HG02840 (cell line): ENCODE measurements around the gene CTNNA2.

ENCODE experiments used
- ATAC-seq: cut with Tn5 transposase; IDR thresholded peaks from one replicate; pipeline ENCODE4 v1.9.1; 2021; ENCODE audit warnings: mild to moderate bottlenecking, moderate library complexity, moderate number of reproducible peaks; ENCODE audit not compliant: unreplicated experiment, low FRiP score

CTNNA2 gene

DNA sequence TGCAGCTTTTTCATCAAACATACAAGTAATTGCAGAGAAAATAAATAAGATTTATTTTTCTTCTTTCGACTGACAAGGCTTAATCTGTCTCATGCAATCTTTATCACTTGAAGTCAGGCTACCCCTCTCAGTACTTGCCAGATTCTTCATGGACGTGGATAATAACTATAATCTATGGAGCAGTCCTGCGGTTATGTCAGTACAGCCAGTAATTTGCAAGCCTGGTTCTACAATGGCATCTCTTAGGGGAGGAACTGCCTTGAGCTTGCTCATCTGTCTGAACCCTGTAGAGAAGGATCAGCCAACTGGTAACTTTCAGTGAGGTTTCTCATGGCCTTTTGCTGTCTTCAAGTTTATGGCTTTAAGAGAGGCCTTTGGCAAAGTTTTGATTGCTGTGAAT is 827.2 kb downstream of the CTNNA2 start:
- no peak for ATAC-seq

DNA sequence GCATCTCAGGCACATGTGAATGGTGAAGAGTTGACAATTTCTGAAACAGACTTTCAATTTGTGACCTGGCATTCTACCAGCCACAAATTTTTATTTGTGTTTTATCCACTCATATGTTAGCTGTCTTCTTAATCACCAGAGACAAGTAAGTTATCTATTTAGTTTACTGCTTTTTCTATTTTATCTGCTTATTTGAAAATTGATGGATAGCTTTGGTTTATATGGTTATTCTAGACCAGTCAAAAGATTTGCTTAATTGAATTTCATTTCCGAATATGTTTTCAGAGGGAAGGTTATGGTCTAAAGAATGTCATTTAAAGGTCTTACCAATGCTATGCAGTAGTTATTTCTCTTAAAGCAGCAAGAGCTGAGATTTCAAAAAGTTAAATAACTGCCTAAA is 835.2 kb downstream of the CTNNA2 start:
- no peak for ATAC-seq

DNA sequence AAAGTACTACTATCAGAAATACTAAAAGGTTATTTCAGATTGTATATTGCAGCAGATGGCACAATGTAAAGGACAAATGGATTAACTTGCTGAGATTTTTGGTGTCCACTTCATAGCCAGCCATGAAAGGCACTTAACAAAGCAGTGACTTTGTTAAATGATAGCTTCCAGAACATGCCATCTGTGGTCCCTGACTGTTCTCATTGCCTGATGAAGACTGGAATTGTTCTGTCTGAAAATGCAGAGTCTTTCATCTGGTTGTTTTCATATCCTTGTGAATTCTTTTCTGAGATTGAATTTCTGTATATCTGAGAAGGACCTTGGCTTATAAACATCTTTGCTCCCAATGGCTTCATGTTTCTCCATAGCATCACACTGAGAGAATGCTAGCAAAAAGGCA is 836.1 kb downstream of the CTNNA2 start:
- ATAC-seq: no peak

DNA sequence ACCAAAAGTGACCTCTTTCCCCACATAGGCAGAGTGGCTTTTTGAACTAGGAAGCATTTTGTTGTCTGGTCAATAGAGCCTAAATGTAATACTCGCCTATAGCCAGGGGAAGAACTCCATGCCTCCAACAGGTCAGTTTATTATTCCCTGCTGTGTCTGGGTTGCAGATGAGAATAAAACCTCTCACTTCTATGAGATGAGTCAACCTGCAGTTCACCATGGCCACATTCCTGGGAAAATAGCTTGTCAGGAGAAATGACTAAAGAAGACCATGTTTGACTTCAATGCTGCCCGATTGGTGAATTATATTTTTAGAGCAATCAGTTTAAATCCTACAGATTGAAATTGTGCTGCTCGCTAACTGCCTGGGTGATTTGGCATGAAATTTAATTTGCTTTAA is 838.4 kb downstream of the CTNNA2 start:
- no peak for ATAC-seq

DNA sequence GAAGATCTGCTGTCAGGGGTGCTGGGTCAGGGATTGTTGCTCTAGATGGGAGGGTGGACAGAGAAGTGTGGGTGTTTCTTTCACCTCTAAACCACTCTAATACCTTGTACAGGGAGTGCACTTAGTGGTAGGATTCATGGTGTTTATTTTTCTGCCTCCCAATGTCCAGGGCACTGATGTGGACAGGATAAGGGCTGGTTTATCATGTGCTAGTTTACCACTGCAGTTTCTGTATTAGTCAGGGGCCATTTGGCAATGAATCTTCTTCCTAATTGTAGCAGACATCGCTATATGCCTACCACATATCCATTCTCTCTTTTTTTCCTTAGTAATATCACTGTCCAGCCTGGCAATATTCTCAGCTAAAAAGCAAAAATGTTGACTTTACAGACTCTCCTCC is 842.0 kb downstream of the CTNNA2 start:
- no peak for ATAC-seq

DNA sequence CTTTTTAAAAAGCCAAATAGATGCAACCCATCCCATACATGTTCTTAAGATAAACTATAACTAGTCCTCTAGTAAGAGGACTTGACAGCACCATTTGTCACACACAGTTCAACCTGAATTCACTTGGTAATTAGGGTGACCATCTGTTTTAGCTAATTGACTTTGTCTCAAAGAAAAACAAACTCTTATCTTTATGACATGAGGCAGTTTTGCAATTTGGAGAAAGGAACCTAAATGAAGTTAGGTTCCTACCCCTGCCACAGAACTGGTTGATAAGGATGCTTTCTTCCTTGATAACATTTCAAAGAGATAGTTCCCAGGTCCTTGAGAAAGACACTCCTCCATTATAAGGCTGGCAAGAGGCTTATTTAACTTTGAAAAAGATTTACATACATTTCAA is 849.1 kb downstream of the CTNNA2 start:
- ATAC-seq: no peak

DNA sequence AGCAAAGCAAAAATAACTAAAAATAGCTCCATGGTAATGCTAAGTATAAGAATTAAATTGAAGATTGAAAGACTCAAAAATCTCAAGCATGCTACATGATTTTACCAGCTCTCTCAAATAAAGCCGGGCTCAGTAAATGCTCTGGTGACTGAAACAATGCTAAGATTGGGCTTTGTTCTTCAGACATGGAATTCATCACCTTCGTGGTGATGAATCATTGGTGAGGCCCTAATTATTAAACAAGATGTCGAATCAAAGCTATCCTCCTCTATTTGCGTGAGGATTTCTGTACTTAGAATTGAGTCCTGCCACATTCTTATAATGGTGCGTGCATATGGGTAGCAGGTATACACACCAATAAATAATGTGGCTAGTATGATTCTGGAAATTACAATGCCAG is 850.5 kb downstream of the CTNNA2 start:
- no peak for ATAC-seq

DNA sequence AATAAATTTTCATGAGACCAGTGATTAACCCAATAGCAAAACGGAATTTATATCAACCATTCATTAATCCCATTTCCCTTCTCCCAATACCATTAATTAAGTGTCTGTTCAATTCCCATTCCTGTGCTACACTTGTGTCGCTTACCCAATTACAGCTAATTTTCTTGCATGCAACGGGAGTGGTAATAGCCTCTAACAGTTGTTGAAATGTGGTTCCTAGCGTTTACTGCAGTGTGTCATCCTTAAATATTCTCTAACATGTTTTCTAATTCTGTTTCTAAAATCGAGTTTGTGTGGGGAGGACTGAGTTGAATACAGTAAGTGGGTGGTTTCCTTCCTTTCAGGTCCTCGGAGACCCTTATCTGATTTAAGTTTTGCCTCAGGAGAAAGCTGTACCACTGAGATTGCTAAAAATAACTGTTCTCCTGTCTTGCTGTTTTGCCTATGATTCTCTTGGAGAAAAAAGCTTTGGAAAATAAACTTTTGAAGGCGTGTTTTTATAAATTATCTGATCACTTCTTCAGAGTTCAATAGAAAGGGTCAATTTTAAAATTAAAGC is 851.0 kb downstream of the CTNNA2 start:
- no peak for ATAC-seq

DNA sequence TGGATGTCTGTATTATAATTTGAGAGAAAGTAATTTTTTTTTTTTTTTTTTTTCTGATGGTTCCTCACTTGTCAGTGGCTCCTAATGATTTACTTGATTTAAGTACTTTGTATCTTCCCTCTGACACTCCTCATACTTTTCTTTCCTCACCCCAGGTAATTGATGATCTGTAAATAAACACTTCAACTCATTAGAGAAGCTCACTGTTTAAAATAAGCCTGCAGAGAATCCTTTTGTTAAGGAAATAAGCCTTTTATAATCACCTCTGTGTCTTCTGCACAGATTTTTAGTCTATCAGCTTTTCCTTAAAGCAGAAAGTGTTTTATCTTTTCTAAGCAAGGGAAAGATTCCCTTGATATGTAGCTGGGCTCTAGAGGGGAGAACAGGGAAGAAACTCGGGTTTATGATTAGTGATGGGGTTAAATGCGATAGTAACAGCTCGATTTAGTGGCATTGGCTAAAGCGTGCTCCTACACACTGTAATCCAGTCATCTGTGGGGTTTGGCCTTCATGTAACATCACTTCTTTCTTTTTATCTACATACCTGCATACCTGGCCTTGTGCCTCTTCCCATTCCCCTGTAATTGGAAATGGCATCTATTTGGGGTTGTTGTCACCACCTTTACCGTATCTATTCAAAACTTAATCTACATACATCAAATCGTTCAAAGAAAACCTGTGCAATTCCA is 851.8 kb downstream of the CTNNA2 start:
- no peak for ATAC-seq

DNA sequence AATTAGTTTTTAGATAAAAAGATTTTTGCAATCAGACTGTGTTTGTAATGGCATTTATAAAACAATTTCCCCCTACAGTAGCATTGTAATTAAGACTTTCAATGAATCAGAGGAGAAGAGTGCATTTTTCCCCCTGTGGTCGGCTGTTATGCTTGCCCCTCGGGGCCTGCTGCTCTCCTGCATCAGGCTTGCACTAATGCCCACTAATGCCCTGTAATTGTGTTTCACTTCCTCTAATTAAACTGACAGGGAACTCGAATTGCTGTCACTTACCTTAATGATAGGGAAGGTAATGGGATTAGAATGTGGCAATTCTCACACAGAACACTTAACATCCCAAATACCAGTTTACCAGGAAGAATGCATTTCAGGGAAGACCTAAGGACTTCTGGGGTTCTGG is 852.9 kb downstream of the CTNNA2 start:
- ATAC-seq: no peak

DNA sequence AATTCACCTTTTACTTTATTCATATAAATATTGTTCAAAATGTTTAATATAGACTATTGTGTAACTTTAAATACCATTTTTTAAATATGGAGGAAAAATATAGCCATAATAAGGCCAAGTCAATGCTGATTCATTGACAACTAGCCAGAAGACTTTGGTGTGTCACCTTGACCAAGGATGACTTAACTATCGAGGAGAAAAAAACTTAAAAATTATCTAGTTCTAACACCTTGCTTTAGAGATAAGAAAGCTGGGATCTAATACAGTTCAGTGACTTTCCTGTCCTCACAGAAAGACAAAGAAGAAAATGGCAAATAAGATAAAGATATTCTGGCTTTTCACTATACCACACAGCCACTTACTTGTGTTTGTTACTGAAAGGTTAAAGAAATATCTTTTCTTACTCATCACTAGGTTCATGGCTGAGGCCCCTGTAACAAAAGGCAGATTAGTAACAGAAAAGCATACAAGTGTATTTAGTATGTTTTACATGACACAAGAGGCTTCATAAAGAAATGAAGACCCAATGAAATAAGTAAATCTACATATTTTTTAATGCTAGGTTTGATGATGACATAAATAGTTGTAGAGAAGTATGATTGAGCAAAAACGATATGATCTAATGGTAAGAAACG is 857.6 kb downstream of the CTNNA2 start:
- no peak for ATAC-seq

DNA sequence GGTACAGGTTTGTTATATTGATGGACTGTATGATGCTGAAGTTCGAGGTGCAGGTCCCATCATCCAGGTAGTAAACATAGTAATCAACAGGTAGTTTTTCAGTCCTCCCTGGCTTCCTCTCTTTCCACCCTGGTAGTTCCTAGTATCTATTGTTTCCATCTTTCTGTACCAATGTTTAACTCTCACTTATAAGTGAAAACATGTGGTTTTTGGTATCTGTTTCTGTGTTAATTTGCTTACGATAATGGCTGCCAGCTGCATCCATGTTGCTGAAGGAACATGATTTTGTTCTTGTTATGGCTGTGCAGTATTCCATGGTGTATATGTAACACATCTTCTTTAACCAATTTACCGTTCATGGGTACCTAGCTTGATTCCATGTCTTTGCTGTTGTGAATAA is 861.3 kb downstream of the CTNNA2 start:
- no peak for ATAC-seq

DNA sequence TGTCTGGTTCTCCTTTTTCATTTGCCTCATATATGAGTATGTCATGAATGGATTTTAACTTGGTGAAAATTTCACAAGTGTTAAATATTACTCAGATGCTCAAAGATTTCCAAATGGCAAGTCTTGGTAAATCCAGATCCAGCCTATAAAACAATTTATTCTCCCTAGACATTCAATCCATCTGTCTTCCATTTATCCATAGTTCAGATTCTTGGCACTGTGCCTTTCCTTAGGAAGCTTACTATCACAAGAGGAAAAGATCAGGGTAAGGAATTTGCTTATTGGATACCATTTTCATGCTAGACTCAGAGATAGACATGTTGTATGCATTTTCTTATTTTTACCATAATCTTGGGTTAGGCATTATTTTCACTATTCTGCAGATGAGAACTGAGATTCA is 864.2 kb downstream of the CTNNA2 start:
- no peak for ATAC-seq

DNA sequence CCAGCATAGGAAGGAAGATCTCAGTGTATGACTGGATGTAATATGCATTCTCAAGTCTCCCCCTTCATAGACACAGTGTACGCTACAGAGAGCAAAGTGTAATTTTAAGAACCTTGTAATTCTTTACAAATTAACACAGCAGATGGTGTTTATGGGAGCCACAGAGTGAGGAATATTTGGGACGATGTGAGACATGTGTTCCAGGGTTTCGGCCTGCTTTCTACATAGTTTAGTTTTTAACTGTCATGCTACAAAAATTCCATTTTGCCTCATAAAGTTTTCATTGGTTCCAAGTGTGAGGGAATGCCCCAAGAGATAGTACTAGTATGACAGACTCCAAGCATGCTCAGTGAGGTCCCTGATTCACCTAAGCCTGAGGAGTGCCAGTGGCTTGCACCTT is 867.9 kb downstream of the CTNNA2 start:
- no peak for ATAC-seq

DNA sequence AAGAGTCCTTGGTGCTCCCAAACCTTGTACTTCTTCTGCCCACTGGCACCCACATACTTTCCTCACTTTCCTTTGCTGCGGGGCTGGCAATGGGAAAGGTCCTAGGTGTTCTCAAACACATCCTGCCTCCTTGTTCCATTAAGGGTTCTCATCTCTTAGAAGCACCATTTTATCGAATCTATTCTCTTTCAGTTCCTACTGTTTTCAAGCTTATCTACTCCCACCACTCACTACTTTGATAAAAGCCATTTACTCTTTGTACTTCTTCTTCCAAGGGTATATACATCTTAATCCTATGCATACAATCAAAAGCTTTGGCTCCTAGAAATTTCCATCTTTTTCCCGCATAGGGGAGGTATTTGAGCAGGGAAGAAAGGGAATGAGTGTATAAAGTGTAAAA is 868.8 kb downstream of the CTNNA2 start:
- no peak for ATAC-seq

DNA sequence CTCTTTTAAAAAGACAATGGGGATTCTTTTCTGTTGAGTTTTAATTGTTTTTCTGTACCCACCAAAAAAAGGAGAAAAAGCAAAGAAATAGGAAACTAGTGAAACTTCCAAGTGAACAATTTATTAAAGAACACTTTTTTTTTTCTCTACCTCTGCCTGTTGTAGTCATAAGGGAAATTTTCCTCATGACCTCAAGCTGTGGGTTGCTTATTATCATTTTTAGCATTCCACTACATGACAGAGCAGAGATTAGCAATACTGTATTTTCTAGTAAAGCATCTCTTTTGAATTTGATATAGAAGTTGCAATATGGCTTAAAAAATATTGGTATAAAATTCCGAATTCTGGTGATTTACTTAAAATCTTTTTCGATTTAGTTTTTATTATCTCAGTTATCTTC is 879.6 kb downstream of the CTNNA2 start:
- no peak for ATAC-seq

DNA sequence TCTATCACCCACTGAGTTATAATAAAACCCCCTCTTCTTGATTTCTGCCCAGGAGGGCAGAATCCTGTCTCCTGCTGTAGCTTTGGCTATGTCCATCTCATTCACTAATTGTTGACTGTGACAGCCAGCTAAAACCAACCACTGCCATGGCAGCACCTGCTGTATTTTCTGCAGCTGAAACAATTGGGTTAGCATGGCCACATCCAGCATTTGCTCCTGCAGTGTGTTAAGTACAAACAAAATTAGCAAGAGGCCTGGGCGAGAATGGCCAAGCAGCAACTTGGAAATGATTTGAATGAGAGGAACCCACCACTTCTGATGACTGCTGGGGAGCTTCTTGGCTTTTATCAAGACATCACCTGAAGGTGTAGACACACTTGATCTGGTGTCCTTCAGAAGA is 881.1 kb downstream of the CTNNA2 start:
- no peak for ATAC-seq

DNA sequence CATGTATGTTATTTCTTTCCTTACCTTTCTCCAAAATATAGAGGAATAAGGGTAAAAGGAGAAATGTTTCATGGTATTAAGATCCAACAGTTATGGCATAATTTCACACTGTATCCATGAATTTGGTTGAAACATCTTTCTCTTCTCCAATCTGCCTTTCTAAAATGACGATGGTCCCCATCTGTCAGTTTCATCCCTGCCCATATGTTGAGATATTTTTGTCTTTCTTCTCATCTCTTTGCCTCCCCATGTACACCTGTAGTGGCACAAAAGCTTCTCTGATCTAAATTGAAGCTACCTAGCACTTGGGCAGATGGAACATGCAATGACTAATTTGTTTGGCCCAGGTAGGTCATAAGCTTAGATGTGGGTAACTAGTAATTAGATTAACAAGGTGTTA is 882.4 kb downstream of the CTNNA2 start:
- no peak for ATAC-seq

DNA sequence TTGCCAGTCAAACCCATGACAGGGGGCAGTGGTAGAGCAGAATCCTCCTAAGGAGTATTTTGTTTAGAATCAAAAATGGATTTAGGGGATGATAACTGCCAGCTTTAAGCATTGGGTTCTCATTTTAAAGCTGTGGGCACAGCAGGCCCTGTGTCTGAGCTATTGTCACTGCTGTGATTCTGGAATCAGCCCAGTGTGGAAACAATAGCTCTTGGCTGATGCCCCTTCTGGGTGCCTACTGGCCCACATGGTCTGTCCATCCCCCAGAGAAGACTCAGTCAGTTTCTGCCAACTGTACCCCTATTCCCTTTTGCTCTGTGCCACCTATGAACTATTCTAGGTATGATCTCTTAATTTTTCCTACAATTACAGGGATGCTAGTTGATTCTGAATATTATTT is 883.4 kb downstream of the CTNNA2 start:
- ATAC-seq: no peak

DNA sequence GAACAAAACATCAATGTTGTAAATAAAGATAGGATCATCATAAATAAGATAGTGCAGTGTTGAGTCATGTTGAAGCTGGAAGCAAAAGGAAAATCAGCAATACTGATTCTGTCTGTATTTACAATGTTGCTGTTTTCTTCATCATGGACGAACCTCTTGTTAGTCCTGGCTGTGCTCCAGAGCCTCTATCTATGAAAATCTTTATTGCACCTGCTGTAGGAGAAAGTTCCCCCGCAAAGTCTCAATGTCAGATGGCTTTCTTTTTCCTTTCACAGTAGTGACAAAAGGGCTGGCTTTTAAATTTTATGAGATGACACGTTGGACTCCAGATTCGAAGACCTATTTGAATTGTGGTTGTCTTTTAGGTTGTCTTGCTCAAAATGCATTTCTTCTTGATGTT is 890.2 kb downstream of the CTNNA2 start:
- no peak for ATAC-seq

DNA sequence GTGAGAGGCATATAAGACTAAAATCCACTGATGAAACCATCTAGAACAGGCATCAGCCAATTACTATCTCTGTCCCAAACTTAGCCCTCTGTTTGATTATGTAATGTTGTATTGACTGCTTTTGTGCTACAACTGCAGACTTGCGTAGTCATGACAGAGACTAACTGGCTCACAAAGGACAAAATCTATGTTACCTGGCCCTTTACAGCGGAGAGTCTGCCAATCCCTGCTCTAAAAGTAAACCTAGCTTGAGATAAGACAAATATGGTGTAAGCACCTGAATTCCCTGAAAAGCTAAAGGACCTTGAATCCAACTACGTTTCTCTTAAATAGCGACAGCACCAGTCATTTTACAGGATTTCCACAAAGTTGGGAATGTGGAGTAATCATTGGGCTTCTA is 894.5 kb downstream of the CTNNA2 start:
- ATAC-seq: no peak

DNA sequence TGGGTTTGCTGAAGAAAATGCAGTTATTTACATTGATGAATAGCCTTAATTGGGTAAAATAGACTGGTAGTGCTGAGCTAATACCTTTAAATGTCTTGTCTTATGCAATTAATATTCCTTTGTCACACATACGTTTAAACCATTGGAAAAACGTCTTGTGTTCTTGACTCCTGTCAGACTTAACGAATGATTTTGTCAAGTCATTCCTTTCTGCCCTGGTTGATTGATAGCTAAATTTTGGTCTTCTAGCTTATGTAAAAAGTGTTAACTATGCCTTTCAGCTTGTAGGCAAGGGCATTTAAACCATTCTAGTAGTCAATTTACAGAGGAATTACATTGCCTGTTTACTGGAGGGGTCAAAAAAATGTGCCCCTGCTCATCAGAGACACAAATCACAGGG is 897.5 kb downstream of the CTNNA2 start:
- ATAC-seq: no peak
